Astrocyte (in vitro differentiated cells and primary cell): ENCODE measurements around the gene MAP7. TPM values are rescaled to one million over a fixed set of nuclear protein-coding genes. Genes with fewer than 3 reads are reported as not detected.

ENCODE experiments used
- DNase-seq: peaks from one replicate; pipeline ENCODE4 v3.0.0-alpha.2; 2010; ENCODE audit warnings: low read depth
- FAIRE-seq: peaks from 2 replicates; lab custom pipeline; 2011; peaks lifted over from hg19 to GRCh38; lab: Jason Lieb, UNC
- H2AFZ ChIP-seq: 2 replicates; pipeline ENCODE4 v1.6.0; 2012; ENCODE audit warnings: low read depth, low read length, inconsistent platforms
- H3K27ac ChIP-seq: 2 replicates; pipeline ENCODE4 v1.5.1; 2011; ENCODE audit warnings: low read depth, low read length, inconsistent platforms
- H3K27me3 ChIP-seq: 2 replicates; pipeline ENCODE4 v1.6.0; 2011; ENCODE audit warnings: low read length, inconsistent platforms; ENCODE audit not compliant: insufficient read depth
- H3K36me3 ChIP-seq: 2 replicates; pipeline ENCODE4 v1.5.1; 2011; ENCODE audit warnings: low read length, inconsistent platforms; ENCODE audit not compliant: insufficient read depth
- H3K4me1 ChIP-seq: 2 replicates; pipeline ENCODE4 v1.5.1; 2011; ENCODE audit warnings: low read length, inconsistent platforms; ENCODE audit not compliant: insufficient read depth
- H3K4me2 ChIP-seq: 2 replicates; pipeline ENCODE4 v1.6.0; 2012; ENCODE audit warnings: low read length, inconsistent platforms
- H3K4me3 ChIP-seq: 2 replicates; pipeline ENCODE4 v1.5.1; 2011; ENCODE audit warnings: low read depth, mild to moderate bottlenecking, low read length, inconsistent platforms; ENCODE audit not compliant: insufficient read depth
- H3K79me2 ChIP-seq: 2 replicates; pipeline ENCODE4 v1.6.0; 2012; ENCODE audit warnings: mild to moderate bottlenecking, low read length, inconsistent platforms; ENCODE audit not compliant: insufficient read depth
- H3K9ac ChIP-seq: 2 replicates; pipeline ENCODE4 v1.6.0; 2012; ENCODE audit warnings: mild to moderate bottlenecking, low read length, inconsistent platforms
- H3K9me3 ChIP-seq: 2 replicates; pipeline ENCODE4 v1.5.1; 2012; ENCODE audit warnings: low read depth, mild to moderate bottlenecking, low read length, inconsistent platforms; ENCODE audit not compliant: insufficient read depth
- H4K20me1 ChIP-seq: 2 replicates; pipeline ENCODE4 v1.6.0; 2012; ENCODE audit warnings: low read length, inconsistent platforms; ENCODE audit not compliant: insufficient read depth
- H3K27ac Mint-ChIP-seq: one replicate; pipeline ENCODE4 v1.8.0; 2021; ENCODE audit warnings: mild to moderate bottlenecking, mixed read lengths; ENCODE audit not compliant: unreplicated experiment
- H3K27me3 Mint-ChIP-seq: one replicate; pipeline ENCODE4 v1.8.0; 2021; ENCODE audit warnings: low read depth, mixed read lengths; ENCODE audit not compliant: unreplicated experiment
- H3K36me3 Mint-ChIP-seq: one replicate; pipeline ENCODE4 v1.8.0; 2021; ENCODE audit warnings: low read depth, mixed read lengths; ENCODE audit not compliant: unreplicated experiment
- H3K4me1 Mint-ChIP-seq: one replicate; pipeline ENCODE4 v1.8.0; 2021; ENCODE audit warnings: low read depth, mixed read lengths; ENCODE audit not compliant: unreplicated experiment
- H3K4me3 Mint-ChIP-seq: one replicate; pipeline ENCODE4 v1.8.0; 2021; ENCODE audit warnings: mild to moderate bottlenecking, moderate library complexity, mixed read lengths; ENCODE audit not compliant: unreplicated experiment
- H3K9me3 Mint-ChIP-seq: one replicate; pipeline ENCODE4 v1.8.0; 2021; ENCODE audit warnings: mild to moderate bottlenecking, mixed read lengths; ENCODE audit not compliant: unreplicated experiment
- EZH2 ChIP-seq: IDR thresholded peaks from 2 replicates; pipeline ENCODE4 v1.6.1; 2012; ENCODE audit warnings: mild to moderate bottlenecking, low read length, inconsistent platforms; ENCODE audit not compliant: insufficient read depth
- total RNA-seq: library from RNA; stranded (reverse); gene quantifications from 2 replicates; pipeline ENCODE4 v1.2.1, GENCODE V29; 2021
- TF ChIP-seq, protein P1 (sequence below): IDR thresholded peaks from 2 replicates; pipeline ENCODE4 v1.5.1; 2011; ENCODE audit warnings: low read depth, mild to moderate bottlenecking, inconsistent platforms, low read length, moderate library complexity; ENCODE audit not compliant: insufficient read depth

The MAP7 gene
- total RNA-seq, 1 donor from 2014 or later, result 3.3 TPM

DNA sequence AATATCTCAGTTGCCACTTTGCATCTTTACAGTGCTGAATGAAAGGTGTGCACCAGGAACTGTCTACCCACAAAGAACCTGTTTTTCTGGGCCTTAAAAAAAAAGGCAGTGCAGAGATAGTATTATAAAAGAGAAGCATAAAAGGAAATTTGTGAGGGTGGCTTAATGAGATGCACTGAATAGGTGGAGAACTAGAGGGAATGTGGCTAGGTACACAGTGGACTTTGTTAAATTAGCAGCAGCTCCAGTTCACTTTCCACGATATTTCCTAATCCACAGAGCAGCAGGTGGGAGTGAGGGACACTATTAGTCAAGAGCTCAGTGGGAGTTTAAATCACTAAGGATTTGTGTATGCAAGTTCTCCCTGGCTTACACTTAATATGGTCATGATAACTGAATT lies 38.8 kb downstream of the MAP7 start:
- H3K4me2 ChIP-seq, result no peak overlapping the region
- Mint-ChIP-seq H3K36me3 (no peaks in the 10 kb centered on the region), H3K9me3 (no peaks in the 10 kb centered on the region), H3K4me3 (no peak overlapping the region), H3K4me1 (peaks cover 4% of the 10 kb centered on the region), H3K27me3 (no peaks in the 10 kb centered on the region), H3K27ac (no peak overlapping the region)
- TF ChIP-seq, protein P1, sequence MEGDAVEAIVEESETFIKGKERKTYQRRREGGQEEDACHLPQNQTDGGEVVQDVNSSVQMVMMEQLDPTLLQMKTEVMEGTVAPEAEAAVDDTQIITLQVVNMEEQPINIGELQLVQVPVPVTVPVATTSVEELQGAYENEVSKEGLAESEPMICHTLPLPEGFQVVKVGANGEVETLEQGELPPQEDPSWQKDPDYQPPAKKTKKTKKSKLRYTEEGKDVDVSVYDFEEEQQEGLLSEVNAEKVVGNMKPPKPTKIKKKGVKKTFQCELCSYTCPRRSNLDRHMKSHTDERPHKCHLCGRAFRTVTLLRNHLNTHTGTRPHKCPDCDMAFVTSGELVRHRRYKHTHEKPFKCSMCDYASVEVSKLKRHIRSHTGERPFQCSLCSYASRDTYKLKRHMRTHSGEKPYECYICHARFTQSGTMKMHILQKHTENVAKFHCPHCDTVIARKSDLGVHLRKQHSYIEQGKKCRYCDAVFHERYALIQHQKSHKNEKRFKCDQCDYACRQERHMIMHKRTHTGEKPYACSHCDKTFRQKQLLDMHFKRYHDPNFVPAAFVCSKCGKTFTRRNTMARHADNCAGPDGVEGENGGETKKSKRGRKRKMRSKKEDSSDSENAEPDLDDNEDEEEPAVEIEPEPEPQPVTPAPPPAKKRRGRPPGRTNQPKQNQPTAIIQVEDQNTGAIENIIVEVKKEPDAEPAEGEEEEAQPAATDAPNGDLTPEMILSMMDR, result no peak
- no peak for TF ChIP-seq EZH2
- no peaks in the 10 kb centered on the region for H3K36me3 ChIP-seq
- no peak overlapping the region for H2AFZ ChIP-seq
- no peak overlapping the region for H3K27ac ChIP-seq
- H4K20me1 ChIP-seq, result no peaks in the 10 kb centered on the region
- H3K27me3 ChIP-seq, result no peaks in the 10 kb centered on the region
- H3K79me2 ChIP-seq, result no peaks in the 10 kb centered on the region
- no peaks in the 10 kb centered on the region for H3K4me1 ChIP-seq
- H3K9ac ChIP-seq, result no peak overlapping the region
- H3K4me3 ChIP-seq, result no peak overlapping the region
- H3K9me3 ChIP-seq, result no peaks in the 10 kb centered on the region
- DNase-seq (no peak), FAIRE-seq (no peak)

DNA sequence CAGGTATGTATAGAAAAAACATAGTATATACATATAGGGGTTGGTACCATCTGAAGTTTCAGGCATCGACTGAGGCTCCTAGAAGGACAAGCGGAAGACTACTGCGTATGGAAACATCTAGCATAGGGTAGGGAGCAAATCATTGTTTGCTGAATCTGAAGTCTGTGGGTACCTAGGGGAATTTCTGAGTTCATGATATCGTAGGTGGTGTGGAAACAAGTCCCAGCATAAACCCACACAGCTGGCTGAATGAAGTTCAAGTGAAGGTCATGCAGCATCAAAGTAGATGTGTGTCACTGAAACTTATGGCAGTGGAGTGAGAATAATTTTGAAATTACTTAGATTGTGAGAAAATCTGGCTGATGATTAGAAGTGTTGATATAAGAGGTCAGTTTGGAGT lies 39.4 kb downstream of the MAP7 start:
- Histone ChIP-seq H2AFZ (no peak overlapping the region), H3K9me3 (no peaks in the 10 kb centered on the region), H3K4me3 (no peak overlapping the region), H3K36me3 (no peaks in the 10 kb centered on the region), H3K27ac (no peak overlapping the region), H3K4me2 (no peak overlapping the region), H4K20me1 (no peaks in the 10 kb centered on the region), H3K27me3 (peaks cover 2% of the 10 kb centered on the region), H3K4me1 (no peaks in the 10 kb centered on the region), H3K79me2 (no peaks in the 10 kb centered on the region), H3K9ac (no peak overlapping the region)
- no peaks in the 10 kb centered on the region for H3K36me3 Mint-ChIP-seq
- FAIRE-seq (no peak), DNase-seq (peak; percentile 16)
- no peaks in the 10 kb centered on the region for H3K9me3 Mint-ChIP-seq
- TF ChIP-seq, protein P1, result no peak
- no peak for TF ChIP-seq EZH2
- no peak overlapping the region for H3K4me3 Mint-ChIP-seq
- H3K27ac Mint-ChIP-seq, result no peak overlapping the region
- peaks cover 4% of the 10 kb centered on the region for H3K4me1 Mint-ChIP-seq
- no peaks in the 10 kb centered on the region for H3K27me3 Mint-ChIP-seq

DNA sequence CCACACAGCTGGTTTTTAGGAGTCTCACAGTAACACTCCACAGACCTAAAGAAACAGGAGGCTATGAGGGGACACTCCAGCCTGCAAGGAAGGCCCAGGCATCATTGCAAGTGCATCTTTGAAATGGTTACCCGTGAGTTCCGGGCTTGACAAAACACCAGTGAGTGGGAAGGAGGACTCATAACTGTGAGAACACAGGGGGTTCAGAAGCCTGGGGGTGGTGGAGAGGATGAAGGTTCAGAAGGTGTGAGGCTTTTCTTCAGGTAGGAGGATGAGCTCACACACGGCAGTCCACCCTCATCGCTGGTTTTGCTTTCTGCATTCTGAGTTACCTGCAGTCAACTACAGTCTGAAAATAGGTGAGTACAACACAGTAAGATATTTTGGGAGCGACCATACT lies 39.9 kb downstream of the MAP7 start:
- Histone ChIP-seq H3K27me3 (peaks cover 2% of the 10 kb centered on the region), H3K27ac (no peak overlapping the region), H4K20me1 (no peaks in the 10 kb centered on the region), H3K36me3 (no peaks in the 10 kb centered on the region), H3K4me2 (no peak overlapping the region), H3K9me3 (no peaks in the 10 kb centered on the region), H3K79me2 (no peaks in the 10 kb centered on the region), H2AFZ (no peak overlapping the region), H3K4me1 (no peaks in the 10 kb centered on the region), H3K9ac (no peak overlapping the region), H3K4me3 (no peak overlapping the region)
- H3K4me1 Mint-ChIP-seq, result peaks cover 4% of the 10 kb centered on the region
- H3K9me3 Mint-ChIP-seq, result no peaks in the 10 kb centered on the region
- H3K36me3 Mint-ChIP-seq, result no peaks in the 10 kb centered on the region
- no peak for TF ChIP-seq EZH2
- TF ChIP-seq, protein P1, result no peak
- FAIRE-seq, result no peak
- DNase-seq, result no peak
- H3K27ac Mint-ChIP-seq, result no peak overlapping the region
- no peak overlapping the region for H3K4me3 Mint-ChIP-seq
- H3K27me3 Mint-ChIP-seq, result no peaks in the 10 kb centered on the region
